GM19239 (cell line): ENCODE results near the gene OVOL1.
"Not testable (repeated sequence)": the region's sequence is repeated elsewhere in the genome, so short reads cannot be mapped to it uniquely, and the experiment has no call there.

Experiments used
- DNase-seq: peaks from one replicate; pipeline ENCODE4 v3.0.0; 2011; ENCODE audit warnings: low spot score; ENCODE audit not compliant: insufficient read length
- FAIRE-seq: peaks from 2 replicates; lab custom pipeline; 2011; peaks lifted over from hg19 to GRCh38; lab: Jason Lieb, UNC

Gene OVOL1

DNA sequence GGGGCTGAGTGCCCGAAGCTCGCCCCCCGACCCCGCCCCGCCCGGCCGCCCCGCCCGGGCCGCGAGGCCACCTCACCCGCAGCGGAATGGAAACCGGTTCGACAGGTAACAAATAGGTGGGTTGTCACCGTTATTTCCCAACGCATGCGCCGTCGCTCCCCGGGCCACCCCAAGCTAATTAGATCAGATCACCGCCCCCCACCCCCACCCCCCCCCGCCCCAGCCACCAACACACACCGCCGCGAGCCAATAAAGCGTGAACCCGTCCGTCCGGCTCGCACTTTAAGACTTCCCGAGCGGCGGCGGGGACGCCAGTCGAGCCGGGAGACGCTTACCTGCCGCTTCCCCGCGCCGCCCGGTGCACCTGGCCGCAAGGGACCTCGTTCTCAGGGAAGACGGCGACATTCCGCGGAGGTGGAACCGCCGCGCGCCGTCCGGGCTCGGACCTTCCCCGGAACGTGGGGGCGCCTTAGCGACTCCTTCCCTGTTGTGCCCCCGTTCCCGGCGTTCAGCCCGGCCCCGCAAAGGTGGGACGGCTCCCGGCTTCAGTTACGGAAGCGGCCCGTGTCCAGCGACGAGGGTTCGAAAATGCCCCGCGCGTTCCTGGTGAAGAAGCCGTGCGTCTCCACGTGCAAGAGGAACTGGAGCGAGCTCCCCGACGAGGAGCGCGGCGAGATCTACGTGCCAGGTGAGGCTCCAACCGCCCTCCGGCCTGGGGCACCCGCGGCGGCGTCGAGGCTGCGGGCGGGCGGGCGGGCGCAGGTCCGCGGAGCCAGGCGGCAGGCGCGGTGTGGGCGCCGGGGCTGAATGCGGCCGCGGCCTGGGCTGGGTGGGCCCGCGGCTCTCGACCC is at the start of gene OVOL1:
Gene OVOL1 (plus strand): TSS at position 278 of the 851 bp plus-strand sequence. CDS start 311 bp downstream, at position 589.
- DNase-seq (no peak), FAIRE-seq (no peak)

DNA sequence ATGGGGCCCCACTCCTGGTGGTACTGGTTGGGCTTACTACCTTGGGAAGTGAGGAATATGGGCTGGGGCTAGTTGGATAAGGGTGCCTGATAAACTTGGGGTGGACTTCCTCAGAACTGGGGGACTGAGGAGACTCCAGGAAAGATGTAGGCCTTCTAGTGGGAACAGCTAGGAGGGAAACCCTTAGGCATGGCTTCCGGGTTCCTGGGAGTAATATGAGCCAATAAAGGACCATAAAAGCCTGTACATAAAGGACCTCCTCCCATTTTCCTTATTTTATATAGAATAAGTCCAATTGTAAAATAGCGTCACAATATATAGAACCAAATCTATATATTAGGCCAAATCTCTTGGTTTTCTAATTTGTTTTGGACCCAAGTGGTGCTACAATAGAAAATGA is 47.8 kb upstream of the OVOL1 start:
- DNase-seq = no peak
- FAIRE-seq = no peak

DNA sequence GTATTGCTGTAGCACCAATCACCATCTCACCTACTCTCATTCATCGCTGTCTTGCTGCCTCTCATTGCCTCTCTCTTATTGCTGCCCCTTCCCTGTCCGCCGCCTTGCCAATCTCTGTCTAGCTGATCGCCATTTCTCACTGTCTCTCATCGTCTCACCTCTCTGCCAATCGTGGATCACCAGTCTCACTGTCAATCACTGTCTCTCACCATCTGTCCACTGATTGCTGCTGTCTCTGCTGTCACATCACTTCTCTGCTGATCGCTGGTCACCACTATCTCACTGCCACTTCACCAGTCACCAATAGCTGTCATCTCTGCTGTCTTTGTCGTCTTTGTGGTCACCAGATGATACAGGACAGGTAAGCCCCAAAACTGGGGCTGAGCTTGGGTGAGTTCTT is 45.7 kb upstream of the OVOL1 start:
- no peak for DNase-seq
- no peak for FAIRE-seq

DNA sequence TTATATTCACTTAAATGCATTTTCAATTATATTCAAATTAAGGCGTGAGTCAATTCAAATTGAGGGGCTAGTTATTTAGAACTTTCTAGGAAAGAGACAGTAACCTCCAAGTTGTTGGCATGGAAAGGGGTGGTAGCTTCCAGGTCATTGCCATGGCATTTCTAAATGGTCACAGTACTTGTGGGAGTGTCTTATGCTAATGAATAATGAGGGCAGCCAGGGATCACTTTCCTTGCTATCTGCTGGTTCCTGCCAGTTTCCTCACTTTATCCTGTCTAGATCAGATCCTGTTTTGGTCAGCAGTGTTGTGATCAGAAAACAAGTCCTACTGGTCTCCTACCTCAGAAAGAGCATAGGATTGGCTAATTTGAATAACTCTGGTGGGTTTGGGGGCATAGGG is 44.5 kb upstream of the OVOL1 start:
- DNase-seq = no peak
- no peak for FAIRE-seq

DNA sequence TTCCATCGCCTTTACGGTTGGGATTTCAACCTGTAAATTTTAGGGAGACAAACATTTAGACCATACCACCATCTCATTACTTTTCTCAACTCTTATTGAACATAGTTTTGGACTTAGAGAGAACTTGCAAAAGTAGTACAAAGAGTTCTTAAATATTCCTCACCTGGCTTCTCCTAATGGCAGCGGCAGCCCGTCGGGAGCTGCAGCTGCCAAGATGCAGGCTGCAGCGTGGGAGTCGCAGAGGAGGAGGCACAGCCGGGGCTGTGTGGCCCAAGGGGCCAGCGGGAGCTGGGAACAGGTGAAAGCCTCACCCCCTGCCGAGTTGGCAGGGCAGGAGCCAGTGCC is 43.2 kb upstream of the OVOL1 start:
- DNase-seq (no peak), FAIRE-seq (no peak)

DNA sequence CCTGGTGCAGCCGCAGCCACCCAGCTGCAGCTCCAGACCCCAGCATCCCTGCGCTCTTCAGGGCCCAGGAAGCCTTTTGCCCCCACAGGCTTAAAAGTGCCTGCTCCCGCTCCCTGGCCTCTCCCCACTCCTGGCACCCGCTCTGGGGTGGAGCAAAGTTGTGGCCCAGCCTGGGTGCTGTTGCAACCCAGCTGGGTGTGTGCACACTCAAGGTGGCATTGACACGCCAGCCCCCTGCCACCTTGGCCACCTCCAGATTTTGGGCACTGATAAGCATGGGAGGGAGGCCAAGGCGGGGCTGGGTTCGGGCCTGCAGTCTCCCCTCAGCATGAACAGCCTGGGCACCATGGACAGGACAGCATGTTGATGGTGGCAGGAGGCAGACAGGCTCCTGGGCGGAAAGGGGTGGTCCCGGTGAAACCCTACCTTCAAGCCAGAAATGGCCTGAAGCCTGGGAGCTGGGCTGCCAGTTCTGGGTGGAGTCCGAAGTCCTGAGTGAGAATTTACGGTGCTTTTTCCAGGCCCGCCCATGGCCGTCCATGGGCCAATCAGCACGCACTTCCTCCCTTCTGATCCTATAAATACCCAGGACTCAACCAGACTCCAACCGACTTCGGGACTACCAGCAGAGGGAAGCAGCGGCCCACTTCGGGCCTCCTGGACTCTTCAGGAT is 42.7 kb upstream of the OVOL1 start:
- no peak for DNase-seq
- no peak for FAIRE-seq

DNA sequence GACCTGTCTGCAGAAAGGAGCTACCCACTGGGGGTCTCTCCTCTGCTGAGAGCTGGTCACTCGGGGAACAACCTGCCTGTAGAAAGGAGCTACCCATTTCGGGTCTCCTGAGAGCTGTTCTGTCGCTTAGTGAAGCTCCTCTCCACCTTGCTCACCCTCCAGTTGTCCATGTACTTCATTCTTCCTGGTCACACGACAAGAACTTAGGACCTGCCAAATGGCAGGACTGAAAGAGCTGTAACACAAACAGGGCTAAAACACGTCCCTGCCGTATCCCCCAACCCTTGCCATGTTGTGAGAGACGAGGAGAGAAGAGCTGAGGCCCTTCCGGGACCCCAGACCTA is 42.2 kb upstream of the OVOL1 start:
- DNase-seq (no peak), FAIRE-seq (no peak)

DNA sequence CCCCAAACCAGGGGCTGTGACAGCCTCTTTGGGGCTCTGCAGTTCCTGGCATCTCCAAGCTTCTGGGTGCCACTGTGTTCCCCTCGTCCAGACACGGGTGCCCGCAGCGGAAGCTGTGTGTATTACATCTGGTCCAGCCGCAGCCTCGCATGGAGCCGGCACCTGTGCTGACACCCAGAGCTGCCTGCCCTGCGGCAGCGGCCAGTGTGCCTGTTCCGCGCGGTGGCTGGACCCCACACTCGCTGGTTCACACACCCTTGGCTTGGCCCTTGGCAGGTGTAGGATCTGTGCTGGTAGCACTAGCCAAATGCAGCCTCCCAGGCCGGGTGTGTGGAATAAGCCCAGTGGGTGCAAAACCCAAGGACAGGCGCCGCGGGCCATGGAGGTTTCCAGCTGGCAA is 41.8 kb upstream of the OVOL1 start:
- FAIRE-seq = no peak
- DNase-seq = no peak

DNA sequence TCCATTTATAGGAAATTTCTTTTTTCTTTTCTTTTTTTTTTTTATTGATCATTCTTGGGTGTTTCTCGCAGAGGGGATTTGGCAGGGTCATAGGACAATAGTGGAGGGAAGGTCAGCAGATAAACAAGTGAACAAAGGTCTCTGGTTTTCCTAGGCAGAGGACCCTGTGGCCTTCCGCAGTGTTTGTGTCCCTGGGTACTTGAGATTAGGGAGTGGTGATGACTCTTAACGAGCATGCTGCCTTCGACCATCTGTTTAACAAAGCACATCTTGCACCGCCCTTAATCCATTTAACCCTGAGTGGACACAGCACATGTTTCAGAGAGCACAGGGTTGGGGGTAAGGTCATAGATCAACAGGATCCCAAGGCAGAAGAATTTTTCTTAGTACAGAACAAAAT is 24.7 kb upstream of the OVOL1 start:
- not testable (repeated sequence) for FAIRE-seq, DNase-seq

DNA sequence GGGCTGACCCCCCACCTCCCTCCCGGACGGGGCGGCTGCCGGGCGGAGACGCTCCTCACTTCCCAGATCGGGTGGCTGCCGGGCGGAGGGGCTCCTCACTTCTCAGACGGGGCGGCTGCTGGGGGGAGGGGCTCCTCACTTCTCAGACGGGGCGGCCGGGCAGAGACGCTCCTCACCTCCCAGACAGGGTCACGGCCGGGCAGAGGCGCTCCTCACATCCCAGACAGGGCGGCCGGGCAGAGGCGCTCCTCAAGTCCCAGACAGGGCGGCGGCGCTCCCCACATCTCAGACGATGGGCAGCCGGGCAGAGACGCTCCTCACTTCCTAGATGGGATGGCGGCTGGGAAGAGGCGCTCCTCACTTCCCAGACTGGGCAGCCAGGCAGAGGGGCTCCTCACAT is 24.0 kb upstream of the OVOL1 start:
- not testable (repeated sequence) for DNase-seq, FAIRE-seq

DNA sequence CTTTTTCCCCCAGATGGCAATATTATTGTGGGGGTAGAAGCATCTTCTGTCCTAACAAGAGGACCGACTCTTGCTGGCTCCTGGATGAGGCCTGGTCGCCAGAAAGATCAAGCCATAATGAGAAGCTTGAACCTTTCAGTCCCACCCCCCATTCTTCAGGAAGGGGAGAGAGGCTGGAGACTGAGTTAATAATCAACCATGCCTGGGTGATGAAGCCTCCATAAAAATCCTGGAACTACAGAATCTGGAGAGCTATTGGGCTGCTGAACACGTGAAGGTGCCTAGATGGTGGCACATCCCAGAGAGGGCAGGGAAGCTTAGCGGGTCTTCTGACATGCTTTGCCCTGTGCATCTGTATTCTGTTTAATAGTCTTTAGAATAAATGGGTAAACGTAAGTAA is 22.4 kb upstream of the OVOL1 start:
- DNase-seq (no peak), FAIRE-seq (no peak)

DNA sequence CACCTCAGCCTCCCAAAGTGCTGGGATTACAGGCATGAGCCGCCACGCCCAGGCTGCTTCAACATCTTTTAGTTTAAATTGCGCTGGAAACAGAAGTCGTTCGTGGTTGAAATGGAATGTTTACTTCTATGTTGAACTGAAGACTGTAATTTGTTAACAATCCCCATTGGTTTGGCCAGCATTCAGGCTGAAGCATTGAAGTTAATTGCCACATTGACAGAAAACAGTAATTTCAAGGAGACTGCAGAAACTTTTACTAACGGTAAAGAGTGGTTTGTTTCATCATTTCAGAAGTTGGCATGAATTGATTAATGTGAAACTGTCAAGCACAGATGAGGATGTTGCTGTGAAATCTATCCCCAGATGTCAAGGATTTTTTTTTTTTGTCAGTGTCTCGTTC is 20.3 kb upstream of the OVOL1 start:
- FAIRE-seq = no peak
- no peak for DNase-seq

DNA sequence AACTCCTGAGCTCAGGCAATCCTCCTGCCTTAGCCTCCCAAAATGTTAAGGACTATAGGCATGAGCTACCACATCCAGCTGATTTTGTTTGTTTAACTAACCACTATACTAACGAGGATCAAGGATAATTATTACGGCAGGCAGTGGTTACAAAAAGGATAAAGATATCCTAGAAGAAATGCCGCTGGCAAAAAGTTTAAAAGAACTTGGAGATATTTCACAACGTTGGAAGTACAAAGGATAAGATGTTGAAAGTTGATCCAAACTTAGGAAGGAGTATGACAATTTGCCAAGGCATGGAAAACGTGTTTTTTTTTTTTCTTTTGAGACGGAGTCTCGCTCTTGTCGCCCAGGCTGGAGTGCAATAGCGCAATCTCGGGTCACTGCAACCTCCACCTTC is 19.5 kb upstream of the OVOL1 start:
- no peak for DNase-seq
- FAIRE-seq = no peak

DNA sequence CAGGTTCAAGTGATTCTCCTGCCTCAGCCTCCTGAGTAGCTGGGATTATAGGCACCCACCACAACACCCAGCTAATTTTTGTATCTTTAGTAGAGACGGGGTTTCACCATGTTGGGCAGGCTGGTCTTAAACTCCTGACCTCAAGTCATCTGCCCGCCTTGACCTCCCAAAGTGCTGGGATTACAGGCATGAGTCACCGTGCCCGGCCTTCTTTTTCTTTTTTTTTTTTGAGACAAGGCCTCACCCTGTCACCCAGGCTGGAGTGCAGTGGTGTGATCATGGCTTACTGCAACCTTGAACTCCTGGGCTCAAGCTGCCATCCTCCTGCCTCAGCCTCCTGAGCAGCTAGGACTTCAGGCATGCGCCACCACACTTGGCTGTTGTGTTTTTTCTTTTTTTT is 19.1 kb upstream of the OVOL1 start:
- not testable (repeated sequence) for FAIRE-seq, DNase-seq

DNA sequence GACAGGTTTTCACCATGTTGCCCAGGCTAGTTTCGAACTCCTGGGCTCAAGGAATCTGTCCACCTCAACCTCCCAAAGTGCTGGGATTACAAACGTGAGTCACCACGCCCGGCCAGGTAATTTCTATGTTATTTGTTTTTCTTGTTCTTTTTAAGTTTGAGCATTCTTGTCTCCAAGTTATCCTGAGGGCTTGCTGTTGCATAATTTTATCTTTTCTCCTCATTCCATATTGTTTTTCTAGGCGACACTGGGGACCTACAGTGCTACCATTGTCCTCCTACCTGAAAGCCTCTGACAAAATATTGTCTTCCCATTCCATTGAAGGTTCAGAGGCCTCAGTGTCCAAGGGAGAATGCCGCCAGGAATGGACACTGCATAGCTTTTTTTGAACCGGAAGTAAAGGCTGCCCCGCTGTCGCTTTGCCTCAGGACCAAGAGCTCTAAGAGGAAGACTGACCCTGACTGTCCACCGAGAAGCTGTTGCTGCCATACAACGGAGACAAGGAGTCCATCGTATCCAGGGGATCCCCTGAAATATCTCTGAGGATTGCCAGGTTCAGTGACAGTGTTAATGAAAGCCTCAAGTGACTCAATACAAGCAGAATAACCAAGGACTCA is 15.8 kb upstream of the OVOL1 start:
- FAIRE-seq (no peak), DNase-seq (no peak)

DNA sequence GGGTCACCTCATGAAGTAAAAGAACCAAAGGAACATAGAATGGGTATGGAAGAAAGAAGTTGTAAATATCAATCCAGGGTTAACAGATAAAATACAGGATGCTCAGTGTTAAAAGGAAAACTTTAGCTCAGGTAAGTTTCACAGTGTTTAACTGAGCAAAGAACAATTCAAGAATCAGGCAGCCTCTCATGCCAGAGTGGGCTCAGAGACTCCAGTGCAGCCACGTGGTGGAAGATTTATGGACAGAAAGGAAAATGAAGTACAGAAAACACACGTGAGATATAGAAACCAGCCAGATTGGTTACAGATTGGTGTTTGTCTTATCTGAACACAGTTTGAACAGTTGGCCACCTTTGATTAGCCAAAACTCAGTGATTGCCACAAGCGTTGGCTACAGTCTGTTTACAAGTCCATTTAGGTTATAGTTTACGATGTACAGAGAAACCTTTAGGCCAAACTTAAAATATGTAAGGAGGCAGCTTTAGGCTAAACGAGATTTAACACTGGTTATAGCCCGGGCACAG is 15.2 kb upstream of the OVOL1 start:
- FAIRE-seq (no peak), DNase-seq (no peak)

DNA sequence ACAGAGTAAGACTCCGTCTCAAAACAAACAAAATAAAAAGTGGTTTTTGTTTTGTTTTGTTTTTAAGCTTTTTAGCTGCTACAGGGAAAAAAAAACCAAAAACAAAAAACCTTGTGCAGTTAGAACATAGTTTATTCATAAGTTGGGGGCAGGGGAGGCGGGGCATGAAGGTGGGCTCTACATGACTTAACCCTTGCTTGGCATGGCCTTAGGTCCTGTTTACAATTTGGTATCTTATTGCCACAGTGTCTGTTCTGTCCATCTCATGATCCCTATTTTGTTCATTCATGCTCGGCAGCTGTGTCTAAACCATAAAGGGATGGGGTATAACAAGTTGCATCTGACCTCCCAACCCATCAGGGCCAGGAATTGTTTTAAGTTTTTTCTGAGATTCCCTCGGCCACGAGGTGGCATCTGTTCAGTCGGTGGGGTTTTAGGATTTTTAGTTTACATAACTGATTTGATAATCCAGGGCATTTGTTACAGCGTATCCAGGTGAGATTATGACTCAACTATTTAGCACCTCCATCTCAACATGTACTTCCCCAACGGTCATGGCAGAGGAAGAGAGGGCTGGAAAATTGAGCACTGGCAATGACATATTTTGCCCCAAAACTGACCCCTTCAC is 13.0 kb upstream of the OVOL1 start:
- no peak for FAIRE-seq
- DNase-seq = no peak

DNA sequence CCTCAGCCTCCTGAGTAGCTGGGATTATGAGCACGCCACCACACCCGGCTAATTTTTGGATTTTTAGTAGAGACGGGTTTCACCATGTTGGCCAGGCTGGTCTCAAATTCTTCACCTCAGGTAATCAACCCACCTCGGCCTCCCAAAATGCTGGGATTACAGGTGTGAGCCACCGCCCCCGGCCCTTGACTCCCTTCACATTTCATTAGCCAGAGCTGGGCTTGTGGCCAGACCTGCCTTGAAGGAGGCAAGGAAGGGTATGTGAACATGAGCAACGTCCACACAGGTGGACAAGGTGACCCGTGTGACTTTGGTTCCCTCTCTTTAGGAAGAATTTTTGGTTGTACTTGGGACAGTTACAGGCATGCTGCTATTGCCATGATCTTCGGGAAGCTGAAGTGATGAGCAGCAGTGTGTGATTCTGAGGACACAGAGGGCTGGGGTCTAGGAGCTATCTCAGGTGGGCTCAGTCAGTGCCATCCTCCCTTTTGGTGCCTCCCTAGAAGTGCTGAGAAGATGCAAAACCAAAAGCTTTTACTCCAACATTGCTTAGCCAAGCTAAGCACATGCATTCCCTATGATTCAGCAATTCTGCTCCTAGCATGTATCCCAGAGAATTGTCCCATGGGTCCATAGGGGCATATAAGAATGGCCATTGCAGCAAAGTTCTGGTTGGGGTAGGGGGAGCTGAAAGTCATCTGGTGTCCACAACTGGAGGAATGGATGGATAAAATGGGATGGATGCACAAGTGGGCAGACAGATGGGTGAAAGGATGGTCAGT is 12.1 kb upstream of the OVOL1 start:
- FAIRE-seq (no peak), DNase-seq (no peak)

DNA sequence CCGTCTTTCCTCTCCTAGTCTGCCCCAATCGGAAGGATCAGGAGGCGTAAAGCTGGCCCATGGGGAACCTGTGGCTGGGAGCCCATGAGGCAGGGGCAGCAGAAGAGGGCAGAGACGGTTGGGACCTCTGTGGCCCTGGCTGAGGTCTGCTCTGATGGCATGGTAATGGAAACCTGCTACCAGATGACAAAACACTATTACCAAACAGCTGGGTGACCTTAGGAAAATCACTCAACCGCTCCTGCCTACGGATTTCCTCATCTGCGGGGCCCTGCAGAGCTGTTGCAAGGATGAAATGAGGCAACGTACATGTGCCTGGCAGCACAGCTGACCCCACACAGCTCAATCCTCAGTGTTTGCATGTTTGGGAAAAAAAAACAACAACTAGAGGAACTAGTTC is 10.7 kb upstream of the OVOL1 start:
- DNase-seq (no peak), FAIRE-seq (no peak)

DNA sequence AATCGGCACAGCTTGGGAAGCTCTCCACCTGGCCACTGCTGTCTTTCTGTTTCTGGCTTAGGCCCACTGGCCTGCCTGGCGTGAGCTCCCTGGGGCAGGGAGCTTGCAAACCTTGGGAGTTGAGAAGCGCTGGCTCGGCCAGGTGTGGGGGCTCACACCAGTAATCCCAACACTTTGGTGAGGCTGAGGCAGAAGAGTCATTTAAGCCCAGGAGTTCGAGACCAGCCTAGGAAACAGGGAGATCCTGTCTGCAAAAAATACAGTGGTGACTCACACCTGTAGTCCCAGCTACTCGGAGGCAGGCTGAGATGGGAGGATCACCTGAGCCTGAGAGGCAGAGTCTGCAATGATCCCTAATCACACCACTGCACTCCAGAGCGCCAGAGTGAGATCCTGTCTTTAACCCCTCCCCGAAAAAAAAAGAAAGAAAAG is 10.1 kb upstream of the OVOL1 start:
- no peak for DNase-seq
- no peak for FAIRE-seq
